HFF-Myc (cell line): ENCODE data around the gene TXNDC2.
"Not testable (repeated sequence)": the region's sequence is repeated elsewhere in the genome, so short reads cannot be mapped to it uniquely, and the experiment has no call there.

Experiments used
- DNase-seq: peaks from one replicate; pipeline ENCODE4 v3.0.0-alpha.2; 2011; ENCODE audit warnings: low read depth; ENCODE audit errors: extremely low read depth
- H3K4me3 ChIP-seq: replicated peaks from 2 replicates; pipeline ENCODE4 v1.5.1; 2011; ENCODE audit warnings: low read depth, mild to moderate bottlenecking, control low read depth, low read length
- CTCF ChIP-seq: IDR thresholded peaks from 2 replicates; pipeline ENCODE4 v1.5.1; 2012; ENCODE audit warnings: mild to moderate bottlenecking, low read depth, low read length, control low read depth; ENCODE audit errors: missing control alignments

The TXNDC2 gene

GRCh38 chr18:9884090-9884489 lies 1.7 kb upstream of the TXNDC2 start:
- DNase-seq, result no peak
- no peak overlapping the region for H3K4me3 ChIP-seq
- TF ChIP-seq CTCF, result no peak

GRCh38 chr18:9884532-9885140 lies 1.1 kb upstream of the TXNDC2 start:
- DNase-seq, result no peak
- no peak overlapping the region for H3K4me3 ChIP-seq
- TF ChIP-seq CTCF, result no peak

DNA sequence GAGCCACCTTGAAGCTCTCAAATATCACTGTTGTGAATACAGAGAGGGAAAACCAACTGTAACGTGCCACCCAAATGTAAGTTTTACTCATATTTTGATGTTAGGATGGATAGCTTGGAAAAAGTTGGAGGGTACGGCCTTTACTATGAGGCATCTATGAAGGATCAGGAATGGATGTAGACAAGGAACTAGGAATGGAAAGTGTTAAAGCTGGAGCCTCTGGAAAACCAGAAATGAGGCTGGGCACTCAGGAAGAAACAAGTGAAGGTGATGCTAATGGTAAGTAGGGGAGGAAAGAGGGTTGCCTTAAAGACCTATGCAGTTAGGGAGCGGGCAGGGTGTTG lies 204 bp downstream of the TXNDC2 start:
- no peak for TF ChIP-seq CTCF
- DNase-seq, result no peak
- H3K4me3 ChIP-seq, result no peak overlapping the region

DNA sequence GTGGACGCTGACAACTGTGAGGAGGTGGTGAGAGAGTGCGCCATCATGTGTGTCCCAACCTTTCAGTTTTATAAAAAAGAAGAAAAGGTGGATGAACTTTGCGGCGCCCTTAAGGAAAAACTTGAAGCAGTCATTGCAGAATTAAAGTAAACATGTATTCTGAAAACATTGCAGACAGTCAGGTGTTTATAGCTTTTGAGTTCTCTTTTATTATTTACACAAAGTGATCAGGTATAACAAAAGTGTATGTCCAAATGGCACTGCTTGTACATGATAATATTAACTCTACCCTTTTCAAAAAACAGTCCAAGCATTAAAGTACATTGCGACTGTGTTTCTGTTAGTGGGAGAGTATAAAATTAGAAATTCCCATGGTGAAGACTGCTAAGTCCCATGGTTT lies 2.2 kb downstream of the TXNDC2 start:
- no peak overlapping the region for H3K4me3 ChIP-seq
- DNase-seq, result no peak
- no peak for TF ChIP-seq CTCF

DNA sequence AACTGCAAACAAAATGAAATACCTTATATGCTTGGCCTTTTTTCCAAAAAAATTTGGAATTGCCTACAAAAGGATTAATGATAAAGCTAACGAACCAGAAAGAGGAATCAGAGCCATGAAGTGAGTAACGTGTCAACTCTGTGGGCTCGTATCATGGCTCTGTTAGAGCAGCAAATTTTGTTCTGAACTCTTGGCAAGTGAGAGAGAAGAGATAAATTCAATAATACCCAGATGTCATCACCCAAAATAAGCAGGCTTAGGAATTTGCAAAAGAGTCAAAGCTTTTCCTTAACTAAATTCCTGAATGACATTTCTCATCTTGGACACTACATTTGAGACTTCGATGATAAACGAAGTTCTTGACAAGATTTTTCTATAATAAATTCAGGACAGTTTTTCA lies 4.4 kb downstream of the TXNDC2 start:
- no peak overlapping the region for H3K4me3 ChIP-seq
- DNase-seq, result no peak
- no peak for TF ChIP-seq CTCF

DNA sequence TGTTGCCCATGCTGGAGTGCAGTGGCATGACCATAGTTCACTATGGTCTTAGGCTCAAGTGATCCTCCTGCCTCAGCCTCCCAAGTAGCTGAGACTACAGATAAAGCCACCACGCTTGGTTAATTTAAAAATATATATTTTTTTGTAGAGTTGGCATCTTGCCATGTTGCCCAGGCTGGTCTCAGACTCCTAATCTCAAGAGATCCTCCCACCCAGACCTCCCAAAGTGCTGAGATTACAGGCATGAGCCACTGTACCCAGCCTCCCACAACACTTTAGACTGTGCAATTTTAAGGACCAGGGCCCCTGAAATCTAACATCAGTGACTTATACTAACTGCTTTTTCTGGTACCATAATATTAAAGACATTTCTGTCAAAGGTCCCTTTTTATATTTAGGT lies 5.2 kb downstream of the TXNDC2 start:
- DNase-seq, result no peak
- TF ChIP-seq CTCF, result no peak
- no peak overlapping the region for H3K4me3 ChIP-seq

GRCh38 chr18:9891515-9891914 lies 5.7 kb downstream of the TXNDC2 start:
- DNase-seq, H3K4me3 ChIP-seq: not testable (repeated sequence)
